ENCODE results near the gene PCDHA6. TPM values are rescaled to one million over a fixed set of nuclear protein-coding genes. Genes with fewer than 3 reads are reported as not detected.

The PCDHA6 gene
- polyA plus RNA-seq, 1 experiment, result 0.09 TPM

DNA sequence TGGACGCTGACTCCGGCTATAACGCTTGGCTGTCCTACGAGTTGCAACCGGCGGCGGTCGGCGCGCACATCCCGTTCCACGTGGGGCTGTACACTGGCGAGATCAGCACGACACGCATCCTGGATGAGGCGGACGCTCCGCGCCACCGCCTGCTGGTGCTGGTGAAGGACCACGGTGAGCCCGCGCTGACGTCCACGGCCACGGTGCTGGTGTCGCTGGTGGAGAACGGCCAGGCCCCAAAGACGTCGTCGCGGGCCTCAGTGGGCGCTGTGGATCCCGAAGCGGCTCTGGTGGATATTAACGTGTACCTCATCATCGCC, 49.5 kb downstream of the PCDHA6 start:
- H3K9me3 ChIP-seq (ENCODE audit: control insufficient read depth, insufficient read depth, low read length), result peaks cover 27% of the 10 kb centered on the region
- TF ChIP-seq, protein P1, sequence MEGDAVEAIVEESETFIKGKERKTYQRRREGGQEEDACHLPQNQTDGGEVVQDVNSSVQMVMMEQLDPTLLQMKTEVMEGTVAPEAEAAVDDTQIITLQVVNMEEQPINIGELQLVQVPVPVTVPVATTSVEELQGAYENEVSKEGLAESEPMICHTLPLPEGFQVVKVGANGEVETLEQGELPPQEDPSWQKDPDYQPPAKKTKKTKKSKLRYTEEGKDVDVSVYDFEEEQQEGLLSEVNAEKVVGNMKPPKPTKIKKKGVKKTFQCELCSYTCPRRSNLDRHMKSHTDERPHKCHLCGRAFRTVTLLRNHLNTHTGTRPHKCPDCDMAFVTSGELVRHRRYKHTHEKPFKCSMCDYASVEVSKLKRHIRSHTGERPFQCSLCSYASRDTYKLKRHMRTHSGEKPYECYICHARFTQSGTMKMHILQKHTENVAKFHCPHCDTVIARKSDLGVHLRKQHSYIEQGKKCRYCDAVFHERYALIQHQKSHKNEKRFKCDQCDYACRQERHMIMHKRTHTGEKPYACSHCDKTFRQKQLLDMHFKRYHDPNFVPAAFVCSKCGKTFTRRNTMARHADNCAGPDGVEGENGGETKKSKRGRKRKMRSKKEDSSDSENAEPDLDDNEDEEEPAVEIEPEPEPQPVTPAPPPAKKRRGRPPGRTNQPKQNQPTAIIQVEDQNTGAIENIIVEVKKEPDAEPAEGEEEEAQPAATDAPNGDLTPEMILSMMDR (IDR thresholded peaks at IDR 0.05; ENCODE audit: low read depth, low read length), result no peak
- no peaks in the 10 kb centered on the region for H3K27me3 ChIP-seq (ENCODE audit: control insufficient read depth, insufficient read depth, low read length)
- H3K27ac ChIP-seq (ENCODE audit: low read depth, low read length), result no peak overlapping the region
- no peak overlapping the region for H3K4me3 ChIP-seq (ENCODE audit: low read depth, low read length)
- ChIA-PET CTCF (no interaction called here), POLR2A (no interaction called here)
- DNase-seq (ENCODE audit: low read depth, low spot score), result no peak

Other genes with a start within 250 kb of the PCDHA6 start
- 0.29 and 0.71 TPM in 2 replicates for gene CD14, start 194.8 kb upstream of the PCDHA6 start, polyA plus RNA-seq (2011; rRNA removed)
- 5.0 and 5.7 TPM in 2 replicates for gene TMCO6, start 188.5 kb upstream of the PCDHA6 start, polyA plus RNA-seq (2011; rRNA removed)
- gene NDUFA2, start 180.3 kb upstream of the PCDHA6 start, polyA plus RNA-seq (2011; rRNA removed), result 64.0 and 85.6 TPM in 2 replicates
- 118 and 136 TPM in 2 replicates for gene IK, start 180.1 kb upstream of the PCDHA6 start, polyA plus RNA-seq (2011; rRNA removed)
- 13.6 and 14.3 TPM in 2 replicates for gene WDR55, start 163.1 kb upstream of the PCDHA6 start, polyA plus RNA-seq (2011; rRNA removed)
- 0.14 and 0.31 TPM in 2 replicates for gene DND1, start 154.4 kb upstream of the PCDHA6 start, polyA plus RNA-seq (2011; rRNA removed)
- 93.6 and 98.8 TPM in 2 replicates for gene HARS1, start 136.6 kb upstream of the PCDHA6 start, polyA plus RNA-seq (2011; rRNA removed)
- 39.9 and 48.6 TPM in 2 replicates for gene HARS2, start 136.5 kb upstream of the PCDHA6 start, polyA plus RNA-seq (2011; rRNA removed)
- 66.6 and 82.8 TPM in 2 replicates for gene ZMAT2, start 127.5 kb upstream of the PCDHA6 start, polyA plus RNA-seq (2011; rRNA removed)
- gene PCDHA1, start 41.8 kb upstream of the PCDHA6 start, polyA plus RNA-seq (2011; rRNA removed), result 0.06 and 0.09 TPM in 2 replicates
- gene PCDHA2, start 33.1 kb upstream of the PCDHA6 start, polyA plus RNA-seq (2011; rRNA removed), result 0.05 and 0.07 TPM in 2 replicates
- gene PCDHA3, start 26.9 kb upstream of the PCDHA6 start, polyA plus RNA-seq (2011; rRNA removed), result 0.20 and 0.27 TPM in 2 replicates
- not detected in 2 replicates for gene PCDHA4, start 20.9 kb upstream of the PCDHA6 start, polyA plus RNA-seq (2011; rRNA removed)
- 0.02 TPM in 1 of 2 replicates, not detected in the other for gene PCDHA5, start 6.3 kb upstream of the PCDHA6 start, polyA plus RNA-seq (2011; rRNA removed)
- gene PCDHA7, start 6.3 kb downstream of the PCDHA6 start, polyA plus RNA-seq (2011; rRNA removed), result 0.09 and 0.14 TPM in 2 replicates
- gene PCDHA8, start 13.2 kb downstream of the PCDHA6 start, polyA plus RNA-seq (2011; rRNA removed), result 0.01 TPM in 1 of 2 replicates, not detected in the other
- 0.02 TPM in 1 of 2 replicates, not detected in the other for gene PCDHA9, start 20.4 kb downstream of the PCDHA6 start, polyA plus RNA-seq (2011; rRNA removed)
- gene PCDHA10, start 27.9 kb downstream of the PCDHA6 start, polyA plus RNA-seq (2011; rRNA removed), result 0.01 and 0.02 TPM in 2 replicates
- not detected in 2 replicates for gene PCDHA11, start 41.0 kb downstream of the PCDHA6 start, polyA plus RNA-seq (2011; rRNA removed)
- gene PCDHA12, start 47.3 kb downstream of the PCDHA6 start, polyA plus RNA-seq (2011; rRNA removed), result not detected in 2 replicates
- not detected in 2 replicates for gene PCDHA13, start 54.2 kb downstream of the PCDHA6 start, polyA plus RNA-seq (2011; rRNA removed)
- 0.02 and 0.04 TPM in 2 replicates for gene PCDHAC1, start 98.3 kb downstream of the PCDHA6 start, polyA plus RNA-seq (2011; rRNA removed)
- not detected in 2 replicates for gene PCDHAC2, start 138.5 kb downstream of the PCDHA6 start, polyA plus RNA-seq (2011; rRNA removed)
- gene PCDHB1, start 223.4 kb downstream of the PCDHA6 start, polyA plus RNA-seq (2011; rRNA removed), result not detected in 2 replicates

Data from AG04450 (cell line).